NCI-H82 (cell line): Measurements from ENCODE around the gene PCDH7.
A peak's percentile ranks its signal among the peaks of the same experiment; 100 is the strongest.

Source experiments
- DNase-seq: peaks from one replicate; lab custom pipeline; 2025; lab: John Stamatoyannopoulos, UW

PCDH7 gene

GRCh38 chr4:30725562-30725961 lies 5.4 kb downstream of the PCDH7 start:
- no peak for DNase-seq

GRCh38 chr4:30726090-30726675 lies 6.0 kb downstream of the PCDH7 start:
- no peak for DNase-seq

GRCh38 chr4:30727409-30727808 lies 7.2 kb downstream of the PCDH7 start:
- DNase-seq = no peak

GRCh38 chr4:30728311-30728710 lies 8.1 kb downstream of the PCDH7 start:
- no peak for DNase-seq

- no peak for DNase-seq
Observed at GRCh38 chr4:30743897-30744296, 23.7 kb downstream of the PCDH7 start.

GRCh38 chr4:30744386-30744785 lies 24.2 kb downstream of the PCDH7 start:
- DNase-seq = no peak

GRCh38 chr4:30744957-30745640 lies 24.9 kb downstream of the PCDH7 start:
- DNase-seq = no peak

- no peak for DNase-seq
Observed at GRCh38 chr4:30746735-30747134, 26.6 kb downstream of the PCDH7 start.

- DNase-seq = no peak
Observed at GRCh38 chr4:30753316-30753715, 33.1 kb downstream of the PCDH7 start.

GRCh38 chr4:30754021-30754420 lies 33.9 kb downstream of the PCDH7 start:
- no peak for DNase-seq

- DNase-seq = no peak
Observed at GRCh38 chr4:30755346-30755745, 35.2 kb downstream of the PCDH7 start.

- DNase-seq = peak; percentile 12
Observed at GRCh38 chr4:30756553-30756952, 36.4 kb downstream of the PCDH7 start.

- no peak for DNase-seq
Observed at GRCh38 chr4:30757357-30757756, 37.2 kb downstream of the PCDH7 start.

GRCh38 chr4:30760551-30760950 lies 40.4 kb downstream of the PCDH7 start:
- no peak for DNase-seq

- no peak for DNase-seq
Observed at GRCh38 chr4:30763321-30763727, 43.2 kb downstream of the PCDH7 start.

- no peak for DNase-seq
Observed at GRCh38 chr4:30765022-30765421, 44.9 kb downstream of the PCDH7 start.

- DNase-seq = no peak
Observed at GRCh38 chr4:30767147-30767845, 47.1 kb downstream of the PCDH7 start.

GRCh38 chr4:30768277-30768676 lies 48.1 kb downstream of the PCDH7 start:
- DNase-seq = no peak

- no peak for DNase-seq
Observed at GRCh38 chr4:30769093-30769492, 48.9 kb downstream of the PCDH7 start.

- no peak for DNase-seq
Observed at GRCh38 chr4:30770049-30770549, 49.9 kb downstream of the PCDH7 start.

GRCh38 chr4:30770812-30771211 lies 50.6 kb downstream of the PCDH7 start:
- no peak for DNase-seq

- no peak for DNase-seq
Observed at GRCh38 chr4:30776451-30776850, 56.3 kb downstream of the PCDH7 start.

- no peak for DNase-seq
Observed at GRCh38 chr4:30776921-30777415, 56.8 kb downstream of the PCDH7 start.
